Pulmonary artery endothelial cell (primary cell): ENCODE results near the gene CELF5. TPM values are rescaled to one million over a fixed set of nuclear protein-coding genes. Genes with fewer than 3 reads are reported as not detected.
"Not testable (repeated sequence)": the region's sequence is repeated elsewhere in the genome, so short reads cannot be mapped to it uniquely, and the experiment has no call there.

ENCODE experiments used
- DNase-seq: peaks from one replicate; pipeline ENCODE4 v3.0.0-alpha.2; 2011; ENCODE audit warnings: low read depth, low spot score
- total RNA-seq: library from RNA; depleted of rRNA; stranded (reverse); fragments of >200 nt; gene quantifications from 2 replicates; pipeline ENCODE4 v1.2.3, GENCODE V29; 2014

Gene CELF5
- total RNA-seq, 1 donor from 2014 or later: not detected

- no peak for DNase-seq
Observed at GRCh38 chr19:3190470-3190770, 34.0 kb upstream of the CELF5 start.

- no peak for DNase-seq
Observed at GRCh38 chr19:3190921-3191805, 33.3 kb upstream of the CELF5 start.

GRCh38 chr19:3191806-3192104 lies 32.7 kb upstream of the CELF5 start:
- not testable (repeated sequence) for DNase-seq

GRCh38 chr19:3192228-3192635 lies 32.2 kb upstream of the CELF5 start:
- DNase-seq: no peak

GRCh38 chr19:3192684-3193083 lies 31.8 kb upstream of the CELF5 start:
- DNase-seq: no peak

- DNase-seq: no peak
Observed at GRCh38 chr19:3193256-3194105, 31.0 kb upstream of the CELF5 start.

GRCh38 chr19:3194106-3195087 lies 30.1 kb upstream of the CELF5 start:
- no peak for DNase-seq

- DNase-seq: no peak
Observed at GRCh38 chr19:3196064-3196932, 28.2 kb upstream of the CELF5 start.

- no peak for DNase-seq
Observed at GRCh38 chr19:3196933-3197205, 27.6 kb upstream of the CELF5 start.

- no peak for DNase-seq
Observed at GRCh38 chr19:3198901-3199700, 25.4 kb upstream of the CELF5 start.

GRCh38 chr19:3201072-3201700 lies 23.3 kb upstream of the CELF5 start:
- DNase-seq: no peak

- no peak for DNase-seq
Observed at GRCh38 chr19:3201911-3202310, 22.6 kb upstream of the CELF5 start.

- DNase-seq: no peak
Observed at GRCh38 chr19:3202346-3202745, 22.1 kb upstream of the CELF5 start.

GRCh38 chr19:3202895-3203294 lies 21.6 kb upstream of the CELF5 start:
- not testable (repeated sequence) for DNase-seq

GRCh38 chr19:3203805-3204645 lies 20.4 kb upstream of the CELF5 start:
- no peak for DNase-seq

- DNase-seq: no peak
Observed at GRCh38 chr19:3204646-3205275, 19.7 kb upstream of the CELF5 start.

GRCh38 chr19:3206216-3206953 lies 18.1 kb upstream of the CELF5 start:
- DNase-seq: no peak
